GM15510 (cell line): ENCODE data around the gene NKX2-2.

ENCODE experiments used
- POLR2A ChIP-seq: IDR thresholded peaks from 3 replicates; pipeline ENCODE4 v1.6.1; 2011; ENCODE audit warnings: borderline replicate concordance; ENCODE audit not compliant: insufficient read length; ENCODE audit errors: extremely low read depth

The NKX2-2 gene

GRCh38 chr20:21505810-21506530 is 7.9 kb downstream of the NKX2-2 start:
- TF ChIP-seq POLR2A: no peak

- TF ChIP-seq POLR2A: no peak
Observed at GRCh38 chr20:21505161-21505809, 8.6 kb downstream of the NKX2-2 start.

GRCh38 chr20:21504323-21504722 is 9.5 kb downstream of the NKX2-2 start:
- TF ChIP-seq POLR2A: no peak

GRCh38 chr20:21503345-21503744 is 10.5 kb downstream of the NKX2-2 start:
- TF ChIP-seq POLR2A: no peak

- no peak for TF ChIP-seq POLR2A
Observed at GRCh38 chr20:21501184-21501583, 12.7 kb downstream of the NKX2-2 start.

GRCh38 chr20:21500599-21500998 is 13.3 kb downstream of the NKX2-2 start:
- no peak for TF ChIP-seq POLR2A

- no peak for TF ChIP-seq POLR2A
Observed at GRCh38 chr20:21499641-21500040, 14.2 kb downstream of the NKX2-2 start.

- no peak for TF ChIP-seq POLR2A
Observed at GRCh38 chr20:21498635-21499034, 15.2 kb downstream of the NKX2-2 start.

GRCh38 chr20:21498195-21498594 is 15.7 kb downstream of the NKX2-2 start:
- TF ChIP-seq POLR2A: no peak

GRCh38 chr20:21496452-21496851 is 17.4 kb downstream of the NKX2-2 start:
- TF ChIP-seq POLR2A: no peak

- no peak for TF ChIP-seq POLR2A
Observed at GRCh38 chr20:21493049-21493448, 20.8 kb downstream of the NKX2-2 start.

GRCh38 chr20:21490105-21490504 is 23.8 kb downstream of the NKX2-2 start:
- TF ChIP-seq POLR2A: no peak

GRCh38 chr20:21465799-21466198 is 48.1 kb downstream of the NKX2-2 start:
- TF ChIP-seq POLR2A: no peak

- no peak for TF ChIP-seq POLR2A
Observed at GRCh38 chr20:21464916-21465315, 48.9 kb downstream of the NKX2-2 start.
